Loucy (cell line): Measurements from ENCODE around the gene TTBK2.

Experiments used
- CTCF ChIP-seq: fragments of 200-600 bp; sonication (generic); conservative IDR thresholded peaks from 2 replicates; pipeline ENCODE4 v1.5.1; 2014; ENCODE audit warnings: mild to moderate bottlenecking, antibody characterized with exemption, low read length
- EZH2phosphoT487 ChIP-seq: fragments of 200-600 bp; IDR thresholded peaks from 2 replicates; pipeline ENCODE4 v1.6.1; 2018; ENCODE audit warnings: antibody characterized with exemption, mild to moderate bottlenecking, moderate library complexity, borderline replicate concordance

GRCh38 chr15:42858999-42859789 lies 61.4 kb downstream of the TTBK2 start:
- TF ChIP-seq CTCF = no peak
- TF ChIP-seq EZH2phosphoT487 = no peak
